Body of pancreas (tissue), 4 donors: ENCODE measurements around the gene ZSCAN22. TPM values are rescaled to one million over a fixed set of nuclear protein-coding genes. Genes with fewer than 3 reads are reported as not detected.

Source experiments
- ATAC-seq: fragments of 150-250 bp; one replicate; pipeline ENCODE4 v1.9.1; 2016
- DNase-seq, 4 donors: peaks; one replicate each; pipeline ENCODE4 v3.0.0-alpha.2; 2019
- H3K27ac ChIP-seq, 4 donors: fragments of 200-600 bp; sonication (generic); 1 replicate in 3 of 4; 2 replicates in 1 of 4; pipeline versions ENCODE4 v1.5.1 to v1.6.1; 2016 to 2019; ENCODE audit warnings: mild to moderate bottlenecking in 1 of 4, mixed read lengths in 1 of 4, moderate library complexity in 1 of 4
- H3K27me3 ChIP-seq, 2 donors: fragments of 200-600 bp; sonication (generic); one replicate each; pipeline ENCODE4 v1.6.0; 2016; ENCODE audit warnings: mild to moderate bottlenecking in 1 of 2
- H3K36me3 ChIP-seq, 2 donors: fragments of 200-600 bp; sonication (generic); replicated peaks in 1 of 2; 2 replicates each; pipeline ENCODE4 v1.5.1; 2016; ENCODE audit warnings: low read depth in 2 of 2; ENCODE audit not compliant: insufficient read depth in 1 of 2
- H3K4me1 ChIP-seq: fragments of 200-600 bp; sonication (generic); one replicate; pipeline ENCODE4 v1.6.0; 2016
- H3K4me3 ChIP-seq, 2 donors: fragments of 200-600 bp; sonication (generic); 1 replicate in 1 of 2; 2 replicates in 1 of 2; pipeline ENCODE4 v1.5.1; 2016 to 2019
- H3K9me3 ChIP-seq, 3 donors: fragments of 200-600 bp; sonication (generic); 1 replicate in 2 of 3; 2 replicates in 1 of 3; pipeline ENCODE4 v1.5.1; 2016
- POLR2A ChIP-seq, 3 donors: fragments of 450-650 bp; IDR thresholded peaks; one replicate each; pipeline ENCODE4 v1.6.1; 2016; ENCODE audit warnings: antibody characterized with exemption in 3 of 3, mild to moderate bottlenecking in 2 of 3
- WGBS, 2 donors: methylation state at CpG; one replicate each; pipeline ENCODE4 v1.1.5; 2017; 5-methylcytosine and 5-hydroxymethylcytosine counted together
- intact Hi-C: fragments of 100-400 bp; cut with DNase I; formaldehyde crosslinking; loops from one replicate; pipeline ENCODE4 v1.15.1; 2023
- total RNA-seq, 2 donors: library from RNA; depleted of rRNA; stranded (reverse); fragments of >200 nt; gene quantifications; one replicate each; pipeline ENCODE4 v1.1.0, GENCODE V29; 2016
- TF ChIP-seq, protein P1 (sequence below), 7 experiments: fragments of 450-650 bp in 4 of 7; fragments of 200-600 bp in 3 of 7; sonication (generic) in 3 of 7; IDR thresholded peaks; one replicate each; pipeline ENCODE4 v1.5.1; 2016 to 2019; ENCODE audit warnings: antibody characterized with exemption in 7 of 7

The ZSCAN22 gene
- total RNA-seq, 2 donors from 2014 or later, result 0.99 to 3.1 TPM

DNA sequence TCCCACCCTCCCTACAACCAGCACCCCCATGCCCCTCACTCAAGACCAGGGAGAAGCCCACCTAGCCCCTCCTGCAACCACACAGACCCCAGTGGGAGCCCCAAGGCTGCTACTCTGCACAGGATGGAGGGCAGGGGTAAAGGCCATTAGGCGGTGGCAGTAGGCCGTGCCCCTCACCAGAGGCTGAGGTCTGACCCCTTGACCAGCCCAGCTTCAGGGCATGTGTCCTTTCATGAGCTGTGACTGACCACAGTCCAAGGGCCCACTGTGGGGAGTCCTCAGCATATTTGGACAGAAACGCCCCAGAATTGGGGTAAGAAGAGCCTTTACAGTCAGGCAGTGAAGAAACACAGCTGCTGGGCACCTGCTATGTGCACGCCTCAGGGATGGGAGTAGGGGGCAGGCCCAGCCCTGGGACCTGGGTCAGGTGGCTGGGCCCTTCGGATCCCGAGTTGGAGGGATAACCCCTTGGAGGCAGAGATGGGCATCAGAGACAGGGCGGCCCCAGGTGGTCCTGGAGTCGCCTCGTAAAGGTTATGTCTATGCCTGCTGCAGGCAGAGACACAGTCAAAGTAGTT lies 58.6 kb downstream of the ZSCAN22 start:
- Histone ChIP-seq H3K36me3 (no peaks in the 10 kb centered on the region), H3K27me3 (no peaks in the 10 kb centered on the region), H3K4me1 (peaks cover 58% of the 10 kb centered on the region), H3K4me3 (no peak overlapping the region), H3K27ac (peak overlapping the region in 3 of 4 donors; percentile 96 to 99 (median 96)), H3K9me3 (no peaks in the 10 kb centered on the region)
- TF ChIP-seq POLR2A (IDR thresholded peaks at IDR 0.05), result no peak
- TF ChIP-seq, protein P1, sequence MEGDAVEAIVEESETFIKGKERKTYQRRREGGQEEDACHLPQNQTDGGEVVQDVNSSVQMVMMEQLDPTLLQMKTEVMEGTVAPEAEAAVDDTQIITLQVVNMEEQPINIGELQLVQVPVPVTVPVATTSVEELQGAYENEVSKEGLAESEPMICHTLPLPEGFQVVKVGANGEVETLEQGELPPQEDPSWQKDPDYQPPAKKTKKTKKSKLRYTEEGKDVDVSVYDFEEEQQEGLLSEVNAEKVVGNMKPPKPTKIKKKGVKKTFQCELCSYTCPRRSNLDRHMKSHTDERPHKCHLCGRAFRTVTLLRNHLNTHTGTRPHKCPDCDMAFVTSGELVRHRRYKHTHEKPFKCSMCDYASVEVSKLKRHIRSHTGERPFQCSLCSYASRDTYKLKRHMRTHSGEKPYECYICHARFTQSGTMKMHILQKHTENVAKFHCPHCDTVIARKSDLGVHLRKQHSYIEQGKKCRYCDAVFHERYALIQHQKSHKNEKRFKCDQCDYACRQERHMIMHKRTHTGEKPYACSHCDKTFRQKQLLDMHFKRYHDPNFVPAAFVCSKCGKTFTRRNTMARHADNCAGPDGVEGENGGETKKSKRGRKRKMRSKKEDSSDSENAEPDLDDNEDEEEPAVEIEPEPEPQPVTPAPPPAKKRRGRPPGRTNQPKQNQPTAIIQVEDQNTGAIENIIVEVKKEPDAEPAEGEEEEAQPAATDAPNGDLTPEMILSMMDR (IDR thresholded peaks at IDR 0.05), result no peak
- ATAC-seq (no peak), DNase-seq (no peak)
- WGBS, 2 donors, result 65% methylated on average over 9 of the region's 9 CpGs; no CpG with 5 or more reads in 1 of the 2 donors
- intact Hi-C loops, result no loop called here

DNA sequence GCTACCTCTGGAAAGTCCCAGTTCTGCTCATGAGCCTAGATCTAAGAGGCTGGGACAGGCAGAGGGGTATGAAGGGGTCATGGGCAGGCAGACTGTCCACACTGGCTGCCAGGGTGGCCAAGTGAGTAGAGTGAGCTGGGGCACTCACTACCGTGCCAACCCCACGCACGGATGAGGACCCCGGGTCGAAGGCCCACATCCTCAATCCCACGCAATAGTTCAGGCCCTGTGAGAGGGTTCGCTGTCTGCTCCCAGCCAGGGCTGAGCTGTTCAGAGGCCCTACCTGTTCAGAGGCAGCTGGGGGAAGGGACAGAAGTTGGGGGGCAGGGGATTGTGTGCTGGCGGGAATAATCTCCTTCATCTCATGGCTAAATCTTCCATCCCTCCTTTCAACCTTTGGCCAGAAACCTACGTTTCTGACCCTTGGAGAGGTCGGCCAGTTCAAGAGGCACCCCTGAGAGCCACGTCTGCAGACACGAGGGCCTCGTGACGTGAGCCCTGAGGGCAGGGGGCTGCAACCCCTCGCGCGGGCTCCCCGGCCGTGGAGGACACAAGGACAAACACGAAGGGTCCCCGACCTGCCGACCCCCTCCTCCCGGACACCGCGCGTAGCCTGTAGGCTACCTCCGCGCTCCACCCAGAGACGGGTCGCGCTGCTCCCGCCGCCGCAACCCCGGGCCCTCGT lies 59.2 kb downstream of the ZSCAN22 start:
- no peak for DNase-seq
- WGBS, 2 donors, result 6 to 7% methylated on average over 3 to 36 of the region's 36 CpGs
- intact Hi-C loops, result no loop called here

DNA sequence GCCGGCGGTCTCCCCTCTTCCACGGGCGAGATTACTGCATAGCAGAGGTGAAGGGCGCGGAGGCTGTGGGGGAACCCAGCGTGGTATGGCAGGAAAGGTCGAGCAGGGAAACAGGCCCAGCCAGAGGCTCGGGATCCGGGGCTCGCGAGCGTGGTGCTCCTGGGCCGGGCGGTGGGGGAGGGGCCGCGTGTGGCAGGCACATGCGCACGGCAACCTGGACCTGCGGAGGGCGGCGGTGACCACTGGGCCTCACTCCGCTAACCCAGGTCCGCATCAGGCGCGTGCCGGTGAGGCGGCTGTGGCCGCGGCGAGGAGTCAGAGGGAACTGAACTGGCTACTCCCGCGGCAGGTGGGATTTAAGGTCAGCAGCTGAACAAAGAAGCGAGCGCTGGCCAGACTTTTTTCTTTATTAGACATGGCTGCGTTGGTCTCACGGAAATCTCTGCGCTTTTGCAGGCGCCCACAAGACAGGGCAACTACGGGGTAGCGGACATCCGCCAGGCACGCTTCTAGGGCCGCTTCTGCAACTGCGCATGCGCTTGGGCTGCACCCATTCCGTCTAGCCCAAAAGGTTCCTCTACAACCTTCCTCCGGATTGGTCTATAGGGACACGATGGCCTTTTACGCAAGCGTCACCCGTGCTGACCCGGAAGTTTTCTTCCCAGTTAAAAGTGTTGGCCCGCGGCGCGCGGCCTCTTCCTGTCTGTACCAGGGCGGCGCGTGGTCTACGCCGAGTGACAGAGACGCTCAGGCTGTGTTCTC lies 60.0 kb downstream of the ZSCAN22 start, which contains the start of gene RPS5:
Gene RPS5, plus strand, starts transcription at position 694 of the 762 bp plus-strand sequence. CDS start 869 bp downstream, outside the sequence.
- H3K36me3 ChIP-seq, result peaks cover 0 to 3% of the 10 kb centered on the region in 2 donors
- peak within 1 kb of the TSS; percentile 96 to 99 (median 96) for H3K27ac ChIP-seq
- peak within 1 kb of the TSS; percentile 87 to 91 for H3K4me3 ChIP-seq
- H3K9me3 ChIP-seq, result no peaks in the 10 kb centered on the region
- intact Hi-C loops, result no loop called here
- DNase-seq (peak; percentile 96 to 98 (median 96)), ATAC-seq (peak; percentile 97)
- peaks cover 67% of the 10 kb centered on the region for H3K4me1 ChIP-seq
- TF ChIP-seq, protein P1 (IDR thresholded peaks at IDR 0.05), result peak in 2 of 7 experiments; percentile 8 to 9
- TF ChIP-seq POLR2A (IDR thresholded peaks at IDR 0.05), result peak; percentile 39 to 89 (median 84)
- H3K27me3 ChIP-seq, result no peaks in the 10 kb centered on the region
- WGBS, 2 donors, result 0% methylated on average over 27 to 64 of the region's 64 CpGs

More for the DNA sequence above, 59.2 kb downstream of the ZSCAN22 start:
- peaks cover 65% of the 10 kb centered on the region for H3K4me1 ChIP-seq
- H3K27ac ChIP-seq, result peak overlapping the region; percentile 96 to 99 (median 96)
- TF ChIP-seq, protein P1 (IDR thresholded peaks at IDR 0.05), result no peak
- TF ChIP-seq POLR2A (IDR thresholded peaks at IDR 0.05), result no peak
- H3K36me3 ChIP-seq, result peaks cover 0 to 2% of the 10 kb centered on the region in 2 donors
- peak; percentile 5 for ATAC-seq
- peak overlapping the region; percentile 87 to 91 for H3K4me3 ChIP-seq
- H3K27me3 ChIP-seq, result no peaks in the 10 kb centered on the region
- no peaks in the 10 kb centered on the region for H3K9me3 ChIP-seq

DNA sequence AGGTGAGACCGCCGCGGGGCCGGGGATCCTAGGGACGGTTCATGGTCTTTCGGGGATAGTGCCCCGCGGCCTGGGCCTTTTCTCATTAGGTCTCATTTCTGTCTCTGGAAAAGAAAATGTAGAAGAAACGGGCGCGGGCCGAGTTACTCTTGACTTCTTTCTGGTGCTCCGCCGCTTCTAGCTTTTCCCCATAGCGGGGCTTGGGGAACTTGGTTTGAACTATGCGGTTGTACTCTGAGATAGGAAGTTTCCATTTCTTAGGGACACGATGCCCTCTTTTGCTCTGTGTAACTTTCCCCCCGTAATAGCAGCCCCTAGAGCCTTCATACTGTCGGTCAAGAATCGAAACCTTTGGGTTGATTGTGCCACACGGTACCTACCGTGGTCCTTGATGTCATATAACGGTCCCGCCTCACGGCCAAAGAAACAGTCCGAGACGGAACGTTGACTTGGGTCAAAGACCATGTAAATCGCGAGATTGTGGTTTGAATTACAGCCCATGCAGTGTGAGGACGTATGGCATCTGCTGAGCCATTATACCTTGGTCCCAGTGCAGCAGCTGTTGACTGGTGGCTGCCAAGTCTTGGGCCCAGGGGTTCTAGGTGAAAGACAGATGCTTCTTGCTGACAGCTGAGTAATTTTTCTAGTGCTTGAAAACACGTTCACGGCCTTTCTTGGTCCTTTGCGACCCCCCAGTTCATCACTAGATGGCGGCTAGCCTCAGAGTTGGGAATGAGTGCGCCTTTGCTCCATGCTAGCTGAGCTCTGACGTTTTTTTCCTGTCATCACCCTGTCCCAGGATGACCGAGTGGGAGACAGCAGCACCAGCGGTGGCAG lies 60.8 kb downstream of the ZSCAN22 start:
- Histone ChIP-seq H3K36me3 (peaks cover 0 to 6% of the 10 kb centered on the region in 2 donors), H3K4me1 (peaks cover 59% of the 10 kb centered on the region), H3K27ac (peak overlapping the region in 3 of 4 donors; percentile 96 to 99 (median 96)), H3K27me3 (no peaks in the 10 kb centered on the region), H3K9me3 (no peaks in the 10 kb centered on the region), H3K4me3 (peak overlapping the region; percentile 87 to 91)
- intact Hi-C loops, result no loop called here
- no peak for TF ChIP-seq POLR2A (IDR thresholded peaks at IDR 0.05)
- 5 to 8% methylated on average over 31 to 39 of the region's 39 CpGs for WGBS, 2 donors
- DNase-seq, result no peak
- ATAC-seq, result no peak
